Measurements from ENCODE around the gene OTULINL. TPM values are rescaled to one million over a fixed set of nuclear protein-coding genes. Genes with fewer than 3 reads are reported as not detected.
"Not testable (repeated sequence)": the region's sequence is repeated elsewhere in the genome, so short reads cannot be mapped to it uniquely, and the experiment has no call there.

The OTULINL gene
- 0.34 and 0.58 TPM in 2 replicates for total RNA-seq (2014; rRNA removed)
- 0.02 TPM for polyA plus RNA-seq (2012)

- peak; percentile 54 for DNase-seq (ENCODE audit: low read depth)
These were observed at the start of gene OTULINL for GRCh38 chr5:14581106-14581890. OTULINL (plus strand) TSS chr5:14581792; CDS start chr5:14581895, 103 bp downstream.

- DNase-seq (ENCODE audit: low read depth), result no peak
These were observed 49.4 kb upstream of the OTULINL start for GRCh38 chr5:14532180-14532579.

- peak; percentile 51 for DNase-seq (ENCODE audit: low read depth)
These were observed 46.8 kb upstream of the OTULINL start for GRCh38 chr5:14534773-14535172.

GRCh38 chr5:14545308-14545707 lies 36.3 kb upstream of the OTULINL start:
- no peak for DNase-seq (ENCODE audit: low read depth)

- no peak for DNase-seq (ENCODE audit: low read depth)
These were observed 35.7 kb upstream of the OTULINL start for GRCh38 chr5:14545862-14546261.

GRCh38 chr5:14547666-14548065 lies 33.9 kb upstream of the OTULINL start:
- DNase-seq (ENCODE audit: low read depth), result no peak

- DNase-seq (ENCODE audit: low read depth), result no peak
These were observed 30.4 kb upstream of the OTULINL start for GRCh38 chr5:14551211-14551610.

GRCh38 chr5:14552017-14552416 lies 29.6 kb upstream of the OTULINL start:
- no peak for DNase-seq (ENCODE audit: low read depth)

GRCh38 chr5:14554288-14554687 lies 27.3 kb upstream of the OTULINL start:
- DNase-seq (ENCODE audit: low read depth), result not testable (repeated sequence)

GRCh38 chr5:14556015-14556414 lies 25.6 kb upstream of the OTULINL start:
- no peak for DNase-seq (ENCODE audit: low read depth)

- DNase-seq (ENCODE audit: low read depth), result no peak
These were observed 24.3 kb upstream of the OTULINL start for GRCh38 chr5:14557203-14557770.

GRCh38 chr5:14557791-14558415 lies 23.7 kb upstream of the OTULINL start:
- no peak for DNase-seq (ENCODE audit: low read depth)

- no peak for DNase-seq (ENCODE audit: low read depth)
These were observed 21.4 kb upstream of the OTULINL start for GRCh38 chr5:14560091-14560595.

- DNase-seq (ENCODE audit: low read depth), result no peak
These were observed 19.9 kb upstream of the OTULINL start for GRCh38 chr5:14561741-14562140.

- DNase-seq (ENCODE audit: low read depth), result no peak
These were observed 13.3 kb upstream of the OTULINL start for GRCh38 chr5:14568333-14568732.

- DNase-seq (ENCODE audit: low read depth), result no peak
These were observed 11.5 kb upstream of the OTULINL start for GRCh38 chr5:14569948-14570691.

- no peak for DNase-seq (ENCODE audit: low read depth)
These were observed 9.7 kb upstream of the OTULINL start for GRCh38 chr5:14571901-14572300.

GRCh38 chr5:14572385-14572784 lies 9.2 kb upstream of the OTULINL start:
- no peak for DNase-seq (ENCODE audit: low read depth)

GRCh38 chr5:14572836-14573235 lies 8.8 kb upstream of the OTULINL start:
- DNase-seq (ENCODE audit: low read depth), result no peak

GRCh38 chr5:14574096-14574495 lies 7.5 kb upstream of the OTULINL start:
- no peak for DNase-seq (ENCODE audit: low read depth)

- DNase-seq (ENCODE audit: low read depth), result peak; percentile 22
These were observed 6.6 kb upstream of the OTULINL start for GRCh38 chr5:14574891-14575508.
